Body of pancreas (tissue), 4 donors: ENCODE results near the gene FAM193A.

Experiments used
- CTCF ChIP-seq, 7 experiments: fragments of 450-650 bp in 4 of 7; fragments of 200-600 bp in 3 of 7; sonication (generic) in 3 of 7; IDR thresholded peaks; one replicate each; pipeline ENCODE4 v1.5.1; 2016 to 2019; ENCODE audit warnings: antibody characterized with exemption in 7 of 7
- POLR2A ChIP-seq, 3 donors: fragments of 450-650 bp; IDR thresholded peaks; one replicate each; pipeline ENCODE4 v1.6.1; 2016; ENCODE audit warnings: antibody characterized with exemption in 3 of 3, mild to moderate bottlenecking in 2 of 3

GRCh38 chr4:2725380-2725779 is 188.9 kb downstream of the FAM193A start:
- no peak for TF ChIP-seq CTCF (IDR thresholded peaks at IDR 0.05)
- no peak for TF ChIP-seq POLR2A (IDR thresholded peaks at IDR 0.05)
